ENCODE measurements around the gene DHRS9. TPM values are rescaled to one million over a fixed set of nuclear protein-coding genes. Genes with fewer than 3 reads are reported as not detected.
"Not testable (repeated sequence)": the region's sequence is repeated elsewhere in the genome, so short reads cannot be mapped to it uniquely, and the experiment has no call there.

Gene DHRS9
- polyA plus RNA-seq, 1 donor = 0.48 TPM

DNA sequence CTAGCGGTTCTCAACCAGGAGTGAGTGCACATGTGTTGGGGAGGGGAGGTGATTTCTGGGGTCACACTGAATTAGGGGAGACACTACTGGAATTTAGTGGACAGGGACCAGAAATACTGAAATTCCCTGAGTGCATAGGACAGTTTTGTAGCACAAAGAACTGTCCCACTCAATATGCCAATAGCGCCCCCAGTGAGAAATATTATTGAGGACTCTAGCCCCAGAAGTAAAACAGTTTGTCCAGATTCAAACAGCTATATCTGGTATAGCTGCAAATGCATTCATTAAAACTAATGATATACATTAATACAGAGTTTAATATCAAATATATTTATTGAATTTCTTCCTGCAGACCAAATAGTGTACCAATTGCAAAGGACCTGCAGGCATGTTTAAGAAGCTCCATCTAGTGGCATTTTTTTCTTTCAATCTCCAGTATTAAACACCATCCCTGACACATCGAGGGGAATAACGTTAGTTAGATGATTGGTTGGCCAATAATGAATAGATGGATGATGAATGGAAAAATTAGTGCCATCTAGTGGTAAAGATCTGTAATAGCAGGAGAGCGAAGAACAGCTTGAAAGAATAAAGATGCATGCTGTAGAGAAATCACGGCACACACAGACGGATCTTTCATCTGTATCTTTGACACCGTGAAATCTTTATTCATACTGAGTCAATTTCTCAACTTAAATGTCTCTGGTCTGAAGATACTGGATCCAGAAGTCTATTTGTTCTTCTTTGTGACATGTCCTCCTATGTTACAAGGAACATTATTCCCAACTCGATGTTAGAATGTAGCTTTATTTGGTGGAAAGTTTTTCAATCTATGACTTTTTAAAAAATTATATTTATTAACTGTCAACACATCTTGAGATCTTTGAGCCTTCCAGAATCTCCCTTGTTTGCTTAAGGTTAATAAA lies 62.5 kb downstream of the DHRS9 start:
- H3K36me3 ChIP-seq (ENCODE audit: control insufficient read depth, insufficient read depth, low read length) = no peaks in the 10 kb centered on the region
- WGBS (ENCODE audit: insufficient coverage, low lambda C conversion rate) = no CpG with 5 or more reads among the region's 9 CpGs
- peaks cover 4% of the 10 kb centered on the region for H3K4me1 ChIP-seq (ENCODE audit: control insufficient read depth, insufficient read depth, low read length)
- H3K27me3 ChIP-seq (ENCODE audit: control insufficient read depth, insufficient read depth, low read length) = no peaks in the 10 kb centered on the region
- H3K4me3 ChIP-seq (ENCODE audit: low read length) = no peak overlapping the region
- no peak for DNase-seq
- no peak overlapping the region for H3K27ac ChIP-seq (ENCODE audit: low read length)
- no peaks in the 10 kb centered on the region for H3K9me3 ChIP-seq (ENCODE audit: control insufficient read depth, low read depth, low read length)

DNA sequence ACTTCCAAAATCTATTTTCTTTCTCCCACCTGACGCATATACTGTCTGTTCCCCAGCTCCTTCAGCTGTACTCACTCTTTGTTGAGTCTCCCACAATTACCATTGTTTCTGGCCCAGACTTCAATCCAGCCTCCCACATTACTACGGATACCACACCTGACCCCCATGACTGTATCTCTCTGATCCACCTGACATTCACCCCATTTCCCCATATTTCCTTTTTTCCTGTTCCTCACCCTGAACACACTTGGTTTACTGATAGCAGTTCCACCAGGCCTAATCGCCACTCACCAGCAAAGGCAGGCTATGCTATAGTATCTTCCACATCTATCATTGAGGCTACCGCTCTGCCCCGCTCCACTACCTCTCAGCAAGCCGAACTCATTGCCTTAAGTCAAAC lies 64.9 kb downstream of the DHRS9 start:
- H3K9me3 ChIP-seq (ENCODE audit: control insufficient read depth, low read depth, low read length); H3K4me3 ChIP-seq (ENCODE audit: low read length); H3K27me3 ChIP-seq (ENCODE audit: control insufficient read depth, insufficient read depth, low read length); H3K4me1 ChIP-seq (ENCODE audit: control insufficient read depth, insufficient read depth, low read length); DNase-seq; H3K36me3 ChIP-seq (ENCODE audit: control insufficient read depth, insufficient read depth, low read length); H3K27ac ChIP-seq (ENCODE audit: low read length): not testable (repeated sequence)
- WGBS (ENCODE audit: insufficient coverage, low lambda C conversion rate) = 93% methylated on average over 2 of the region's 6 CpGs

DNA sequence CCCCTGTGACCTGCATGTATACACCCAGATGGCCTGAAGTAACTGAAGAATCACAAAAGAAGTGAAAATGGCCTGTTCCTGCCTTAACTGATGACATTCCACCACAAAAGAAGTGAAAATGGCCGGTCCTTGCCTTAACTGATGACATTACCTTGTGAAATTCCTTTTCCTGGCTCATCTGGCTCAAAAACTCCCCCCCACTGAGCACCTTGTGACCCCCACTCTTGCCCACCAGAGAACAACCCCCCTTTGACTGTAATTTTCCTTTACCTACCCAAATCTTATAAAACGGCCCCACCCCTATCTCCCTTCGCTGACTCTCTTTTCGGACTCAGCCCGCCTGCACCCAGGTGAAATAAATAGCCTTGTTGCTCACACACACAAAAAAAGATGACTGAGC lies 67.1 kb downstream of the DHRS9 start:
- no CpG with 5 or more reads among the region's 5 CpGs for WGBS (ENCODE audit: insufficient coverage, low lambda C conversion rate)
- not testable (repeated sequence) for H3K4me3 ChIP-seq (ENCODE audit: low read length); DNase-seq; H3K4me1 ChIP-seq (ENCODE audit: control insufficient read depth, insufficient read depth, low read length); H3K27ac ChIP-seq (ENCODE audit: low read length); H3K9me3 ChIP-seq (ENCODE audit: control insufficient read depth, low read depth, low read length); H3K27me3 ChIP-seq (ENCODE audit: control insufficient read depth, insufficient read depth, low read length); H3K36me3 ChIP-seq (ENCODE audit: control insufficient read depth, insufficient read depth, low read length)

DNA sequence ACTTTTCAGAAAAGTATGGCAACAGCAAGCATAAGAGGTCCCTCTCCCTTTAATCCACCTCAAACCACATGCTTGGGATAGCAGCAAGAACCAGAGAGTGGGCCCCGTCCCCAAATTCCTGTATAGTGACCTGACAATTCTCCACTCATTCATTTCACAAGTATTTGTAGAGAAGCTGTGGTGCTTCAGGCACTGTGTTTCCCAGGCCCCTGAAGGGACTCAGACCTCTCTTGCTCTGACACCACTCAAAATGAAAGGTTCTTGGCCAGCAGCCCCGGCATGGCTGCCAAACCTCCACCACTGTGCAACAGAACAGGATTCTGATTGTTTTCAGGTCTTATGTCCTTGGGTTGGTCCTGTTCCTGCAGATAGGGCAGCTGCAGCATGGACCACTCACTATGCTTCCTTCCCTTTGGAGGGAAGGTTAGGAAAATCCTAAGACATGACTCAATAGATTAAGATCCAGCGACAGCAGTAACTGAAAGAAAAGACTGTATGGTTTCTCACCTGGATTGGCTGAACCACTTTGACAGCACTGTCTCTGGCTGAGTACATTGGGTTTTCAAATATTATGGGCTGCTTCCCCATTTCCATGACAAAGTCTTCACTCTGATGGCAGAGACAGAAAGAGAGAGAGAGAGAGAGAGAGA lies 67.6 kb downstream of the DHRS9 start:
- Histone ChIP-seq H3K27ac (ENCODE audit: low read length) (no peak overlapping the region), H3K9me3 (ENCODE audit: control insufficient read depth, low read depth, low read length) (no peaks in the 10 kb centered on the region), H3K4me1 (ENCODE audit: control insufficient read depth, insufficient read depth, low read length) (no peaks in the 10 kb centered on the region), H3K4me3 (ENCODE audit: low read length) (no peak overlapping the region), H3K27me3 (ENCODE audit: control insufficient read depth, insufficient read depth, low read length) (no peaks in the 10 kb centered on the region), H3K36me3 (ENCODE audit: control insufficient read depth, insufficient read depth, low read length) (peaks cover 3% of the 10 kb centered on the region)
- no CpG with 5 or more reads among the region's 3 CpGs for WGBS (ENCODE audit: insufficient coverage, low lambda C conversion rate)
- DNase-seq = no peak

DNA sequence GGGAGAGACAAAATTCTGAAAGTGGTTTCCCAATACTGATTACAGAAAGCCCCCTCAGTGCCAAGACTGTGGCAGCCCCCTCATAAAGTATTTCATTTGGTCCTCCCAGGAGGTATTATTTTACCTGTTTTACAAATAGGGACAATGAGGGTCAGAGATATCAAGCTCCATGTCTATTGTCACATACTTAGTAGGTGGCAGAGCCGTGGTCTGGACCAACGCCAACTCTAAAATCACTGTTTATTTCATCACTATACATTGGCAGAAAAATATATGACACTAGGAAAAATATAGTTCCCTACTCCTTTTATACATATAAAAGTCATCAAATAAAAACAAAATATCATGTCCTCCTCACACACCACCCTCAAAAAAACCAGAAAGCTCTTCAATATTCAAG lies 68.6 kb downstream of the DHRS9 start:
- WGBS (ENCODE audit: insufficient coverage, low lambda C conversion rate) = no CpG with 5 or more reads among the region's 2 CpGs
- H3K4me3 ChIP-seq (ENCODE audit: low read length) = no peak overlapping the region

DNA sequence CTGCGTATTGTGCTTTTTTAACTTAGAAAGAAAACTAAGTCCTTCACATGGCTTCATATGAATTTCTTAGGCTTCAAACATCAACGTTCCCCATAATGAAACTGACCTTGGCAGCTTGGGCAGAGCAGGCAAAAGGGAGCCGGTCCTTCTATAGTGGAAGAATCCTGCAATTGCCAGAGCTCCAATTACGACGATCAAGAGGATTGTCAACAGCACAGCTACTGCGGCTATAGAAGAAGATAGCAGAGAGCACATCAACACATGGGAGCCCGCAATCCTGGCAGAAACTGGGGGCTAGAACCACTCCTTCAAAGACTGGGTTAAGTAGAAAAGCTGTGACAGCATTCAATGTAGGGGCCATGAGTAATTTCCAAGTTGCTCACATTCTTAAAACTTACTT lies 69.8 kb downstream of the DHRS9 start:
- no peaks in the 10 kb centered on the region for H3K9me3 ChIP-seq (ENCODE audit: control insufficient read depth, low read depth, low read length)
- DNase-seq = no peak
- no peak overlapping the region for H3K4me3 ChIP-seq (ENCODE audit: low read length)
- peaks cover 3% of the 10 kb centered on the region for H3K36me3 ChIP-seq (ENCODE audit: control insufficient read depth, insufficient read depth, low read length)
- H3K4me1 ChIP-seq (ENCODE audit: control insufficient read depth, insufficient read depth, low read length) = no peaks in the 10 kb centered on the region
- no peaks in the 10 kb centered on the region for H3K27me3 ChIP-seq (ENCODE audit: control insufficient read depth, insufficient read depth, low read length)
- no CpG with 5 or more reads among the region's 7 CpGs for WGBS (ENCODE audit: insufficient coverage, low lambda C conversion rate)
- H3K27ac ChIP-seq (ENCODE audit: low read length) = no peak overlapping the region

More for the DNA sequence above, 68.6 kb downstream of the DHRS9 start:
- no peaks in the 10 kb centered on the region for H3K27me3 ChIP-seq (ENCODE audit: control insufficient read depth, insufficient read depth, low read length)
- no peaks in the 10 kb centered on the region for H3K4me1 ChIP-seq (ENCODE audit: control insufficient read depth, insufficient read depth, low read length)
- DNase-seq = no peak
- H3K36me3 ChIP-seq (ENCODE audit: control insufficient read depth, insufficient read depth, low read length) = peaks cover 3% of the 10 kb centered on the region
- no peak overlapping the region for H3K27ac ChIP-seq (ENCODE audit: low read length)
- no peaks in the 10 kb centered on the region for H3K9me3 ChIP-seq (ENCODE audit: control insufficient read depth, low read depth, low read length)

- DNase-seq = no peak
- H3K4me3 ChIP-seq (ENCODE audit: low read length) = no peak overlapping the region
- peaks cover 3% of the 10 kb centered on the region for H3K36me3 ChIP-seq (ENCODE audit: control insufficient read depth, insufficient read depth, low read length)
- H3K27ac ChIP-seq (ENCODE audit: low read length) = no peak overlapping the region
- no peaks in the 10 kb centered on the region for H3K27me3 ChIP-seq (ENCODE audit: control insufficient read depth, insufficient read depth, low read length)
- H3K4me1 ChIP-seq (ENCODE audit: control insufficient read depth, insufficient read depth, low read length) = no peaks in the 10 kb centered on the region
- 100% methylated on average over 1 of the region's 8 CpGs for WGBS (ENCODE audit: insufficient coverage, low lambda C conversion rate)
- no peaks in the 10 kb centered on the region for H3K9me3 ChIP-seq (ENCODE audit: control insufficient read depth, low read depth, low read length)
Observed at GRCh38 chr2:169139993-169140767, 70.8 kb downstream of the DHRS9 start.

- DNase-seq = peak; percentile 6 to 23
- 20% methylated on average over 3 of the region's 10 CpGs for WGBS (ENCODE audit: insufficient coverage, low lambda C conversion rate)
Observed at GRCh38 chr2:169141713-169142352, 72.5 kb downstream of the DHRS9 start.

GRCh38 chr2:169143998-169144397 lies 74.6 kb downstream of the DHRS9 start:
- Histone ChIP-seq H3K27me3 (ENCODE audit: control insufficient read depth, insufficient read depth, low read length) (no peaks in the 10 kb centered on the region), H3K4me3 (ENCODE audit: low read length) (no peak overlapping the region), H3K27ac (ENCODE audit: low read length) (no peak overlapping the region), H3K4me1 (ENCODE audit: control insufficient read depth, insufficient read depth, low read length) (no peaks in the 10 kb centered on the region), H3K36me3 (ENCODE audit: control insufficient read depth, insufficient read depth, low read length) (peaks cover 3% of the 10 kb centered on the region), H3K9me3 (ENCODE audit: control insufficient read depth, low read depth, low read length) (no peaks in the 10 kb centered on the region)
- WGBS (ENCODE audit: insufficient coverage, low lambda C conversion rate) = no CpG with 5 or more reads among the region's 3 CpGs
- no peak for DNase-seq

More at GRCh38 chr2:169141713-169142352, 72.5 kb downstream of the DHRS9 start:
- Histone ChIP-seq H3K27me3 (ENCODE audit: control insufficient read depth, insufficient read depth, low read length) (no peaks in the 10 kb centered on the region), H3K36me3 (ENCODE audit: control insufficient read depth, insufficient read depth, low read length) (peaks cover 3% of the 10 kb centered on the region), H3K4me3 (ENCODE audit: low read length) (no peak overlapping the region), H3K9me3 (ENCODE audit: control insufficient read depth, low read depth, low read length) (no peaks in the 10 kb centered on the region), H3K27ac (ENCODE audit: low read length) (no peak overlapping the region), H3K4me1 (ENCODE audit: control insufficient read depth, insufficient read depth, low read length) (no peaks in the 10 kb centered on the region)

All from large intestine (tissue), 3 donors.